ENCODE results near the gene TUBA4B.

DNA sequence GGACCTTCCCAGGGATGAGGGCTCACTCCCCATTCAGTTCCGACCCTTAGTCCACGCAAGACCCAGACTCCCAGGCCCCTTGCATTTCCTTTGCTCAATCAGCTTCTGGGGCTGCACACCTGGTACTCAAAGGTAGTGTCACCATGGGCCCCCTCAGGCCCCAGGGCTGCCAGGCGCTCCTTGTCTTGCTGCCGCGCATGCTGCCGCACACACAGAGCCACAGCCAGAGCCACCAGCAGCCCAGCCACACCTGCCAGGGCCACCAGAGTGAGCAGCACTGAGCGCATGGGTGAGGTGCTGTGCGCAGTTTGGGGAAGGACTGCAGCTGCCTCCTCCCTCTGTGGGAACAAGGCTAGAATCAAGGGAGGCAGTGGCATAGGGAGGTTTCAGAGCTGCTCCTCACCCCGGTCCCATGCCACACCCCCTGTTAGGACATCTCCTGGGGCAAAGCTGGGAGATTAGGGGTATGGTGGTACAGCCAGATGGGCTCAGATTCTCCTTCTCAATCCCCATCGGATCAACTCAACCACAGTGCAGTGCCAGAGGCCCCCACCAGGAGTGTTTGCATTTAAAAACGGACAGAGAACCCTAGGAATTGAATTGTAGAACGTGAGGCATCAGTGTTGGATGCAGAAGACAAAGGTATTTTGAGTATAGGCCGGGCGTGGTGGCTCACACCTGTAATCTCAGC lies 44.9 kb downstream of the TUBA4B start:
- TF ChIP-seq, protein P1, sequence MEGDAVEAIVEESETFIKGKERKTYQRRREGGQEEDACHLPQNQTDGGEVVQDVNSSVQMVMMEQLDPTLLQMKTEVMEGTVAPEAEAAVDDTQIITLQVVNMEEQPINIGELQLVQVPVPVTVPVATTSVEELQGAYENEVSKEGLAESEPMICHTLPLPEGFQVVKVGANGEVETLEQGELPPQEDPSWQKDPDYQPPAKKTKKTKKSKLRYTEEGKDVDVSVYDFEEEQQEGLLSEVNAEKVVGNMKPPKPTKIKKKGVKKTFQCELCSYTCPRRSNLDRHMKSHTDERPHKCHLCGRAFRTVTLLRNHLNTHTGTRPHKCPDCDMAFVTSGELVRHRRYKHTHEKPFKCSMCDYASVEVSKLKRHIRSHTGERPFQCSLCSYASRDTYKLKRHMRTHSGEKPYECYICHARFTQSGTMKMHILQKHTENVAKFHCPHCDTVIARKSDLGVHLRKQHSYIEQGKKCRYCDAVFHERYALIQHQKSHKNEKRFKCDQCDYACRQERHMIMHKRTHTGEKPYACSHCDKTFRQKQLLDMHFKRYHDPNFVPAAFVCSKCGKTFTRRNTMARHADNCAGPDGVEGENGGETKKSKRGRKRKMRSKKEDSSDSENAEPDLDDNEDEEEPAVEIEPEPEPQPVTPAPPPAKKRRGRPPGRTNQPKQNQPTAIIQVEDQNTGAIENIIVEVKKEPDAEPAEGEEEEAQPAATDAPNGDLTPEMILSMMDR (IDR thresholded peaks at IDR 0.05; ENCODE audit: insufficient read depth, low read length) = no peak
- TF ChIP-seq, protein P2, sequence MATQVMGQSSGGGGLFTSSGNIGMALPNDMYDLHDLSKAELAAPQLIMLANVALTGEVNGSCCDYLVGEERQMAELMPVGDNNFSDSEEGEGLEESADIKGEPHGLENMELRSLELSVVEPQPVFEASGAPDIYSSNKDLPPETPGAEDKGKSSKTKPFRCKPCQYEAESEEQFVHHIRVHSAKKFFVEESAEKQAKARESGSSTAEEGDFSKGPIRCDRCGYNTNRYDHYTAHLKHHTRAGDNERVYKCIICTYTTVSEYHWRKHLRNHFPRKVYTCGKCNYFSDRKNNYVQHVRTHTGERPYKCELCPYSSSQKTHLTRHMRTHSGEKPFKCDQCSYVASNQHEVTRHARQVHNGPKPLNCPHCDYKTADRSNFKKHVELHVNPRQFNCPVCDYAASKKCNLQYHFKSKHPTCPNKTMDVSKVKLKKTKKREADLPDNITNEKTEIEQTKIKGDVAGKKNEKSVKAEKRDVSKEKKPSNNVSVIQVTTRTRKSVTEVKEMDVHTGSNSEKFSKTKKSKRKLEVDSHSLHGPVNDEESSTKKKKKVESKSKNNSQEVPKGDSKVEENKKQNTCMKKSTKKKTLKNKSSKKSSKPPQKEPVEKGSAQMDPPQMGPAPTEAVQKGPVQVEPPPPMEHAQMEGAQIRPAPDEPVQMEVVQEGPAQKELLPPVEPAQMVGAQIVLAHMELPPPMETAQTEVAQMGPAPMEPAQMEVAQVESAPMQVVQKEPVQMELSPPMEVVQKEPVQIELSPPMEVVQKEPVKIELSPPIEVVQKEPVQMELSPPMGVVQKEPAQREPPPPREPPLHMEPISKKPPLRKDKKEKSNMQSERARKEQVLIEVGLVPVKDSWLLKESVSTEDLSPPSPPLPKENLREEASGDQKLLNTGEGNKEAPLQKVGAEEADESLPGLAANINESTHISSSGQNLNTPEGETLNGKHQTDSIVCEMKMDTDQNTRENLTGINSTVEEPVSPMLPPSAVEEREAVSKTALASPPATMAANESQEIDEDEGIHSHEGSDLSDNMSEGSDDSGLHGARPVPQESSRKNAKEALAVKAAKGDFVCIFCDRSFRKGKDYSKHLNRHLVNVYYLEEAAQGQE (IDR thresholded peaks at IDR 0.05; ENCODE audit: insufficient replicate concordance, low read depth) = no peak
- TF ChIP-seq POLR2AphosphoS5 (IDR thresholded peaks at IDR 0.05; ENCODE audit: low read depth) = no peak
